BLaER1 treated with 17β-estradiol and CSF1 and Interleukin-3, amounts not matched to agents 10 nM and 100 nM (cell line): ENCODE data around the gene SPOCK2.

Source experiments
- H3K27ac ChIP-seq, 11 experiments: shearing (Covaris generic); formaldehyde crosslinking; 2 replicates each; pipeline ENCODE4 v1.8.1; 2022
- H3K27me3 ChIP-seq, 11 experiments: shearing (Covaris generic); formaldehyde crosslinking; 2 replicates each; pipeline ENCODE4 v1.8.1; 2022
- H3K36me3 ChIP-seq, 11 experiments: shearing (Covaris generic); formaldehyde crosslinking; 2 replicates each; pipeline ENCODE4 v1.8.1; 2022
- H3K4me1 ChIP-seq, 10 experiments: shearing (Covaris generic); formaldehyde crosslinking; 2 replicates each; pipeline ENCODE4 v1.8.1; 2022
- H3K4me2 ChIP-seq, 11 experiments: shearing (Covaris generic); formaldehyde crosslinking; 2 replicates each; pipeline ENCODE4 v1.8.1; 2022
- H3K4me3 ChIP-seq, 10 experiments: shearing (Covaris generic); formaldehyde crosslinking; 2 replicates each; pipeline ENCODE4 v1.8.1; 2022
- H3K9ac ChIP-seq, 11 experiments: shearing (Covaris generic); formaldehyde crosslinking; 2 replicates each; pipeline ENCODE4 v1.8.1; 2022
- H3K9me3 ChIP-seq, 11 experiments: shearing (Covaris generic); formaldehyde crosslinking; replicated peaks in 1 of 11; 2 replicates each; pipeline ENCODE4 v1.8.1; 2022
- H4K20me1 ChIP-seq, 11 experiments: shearing (Covaris generic); formaldehyde crosslinking; 2 replicates each; pipeline ENCODE4 v1.8.1; 2022
- Cebpa-rat ChIP-seq, 11 experiments: shearing (Covaris generic); IDR thresholded peaks; 2 replicates each; pipeline ENCODE4 v1.8.1; 2022

Gene SPOCK2

DNA sequence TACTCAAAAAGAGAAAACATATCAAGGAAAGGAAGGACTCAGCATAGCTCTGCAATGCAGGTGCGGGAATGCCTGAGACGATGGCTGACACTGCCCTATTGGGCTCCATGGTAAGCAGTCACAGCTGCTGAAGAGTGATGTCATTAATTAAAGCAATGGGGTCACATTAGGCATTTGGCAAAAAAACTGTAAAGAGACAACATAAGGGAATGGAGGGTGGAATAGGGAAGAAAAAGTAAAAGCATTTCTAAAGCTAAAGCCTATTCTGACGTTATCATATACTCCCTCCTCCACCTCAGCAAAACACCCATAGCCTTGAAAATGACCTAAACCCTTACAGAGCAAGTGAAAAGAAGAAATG lies 38.5 kb upstream of the SPOCK2 start:
- no peak overlapping the region for H3K4me3 ChIP-seq
- no peaks in the 10 kb centered on the region for H3K9me3 ChIP-seq
- peaks cover under 1 to 8% (median 1%) of the 10 kb centered on the region in 10 experiments; a peak in 13 of 20 replicates for H3K4me1 ChIP-seq
- peaks cover 4 to 50% (median 24%) of the 10 kb centered on the region in 11 experiments; a peak in 18 of 22 replicates for H3K36me3 ChIP-seq
- H3K4me2 ChIP-seq: no peak overlapping the region
- H4K20me1 ChIP-seq: no peaks in the 10 kb centered on the region
- no peak overlapping the region for H3K9ac ChIP-seq
- H3K27me3 ChIP-seq: no peaks in the 10 kb centered on the region
- TF ChIP-seq Cebpa-rat (IDR thresholded peaks at IDR 0.05): no peak
- H3K27ac ChIP-seq: no peak overlapping the region

DNA sequence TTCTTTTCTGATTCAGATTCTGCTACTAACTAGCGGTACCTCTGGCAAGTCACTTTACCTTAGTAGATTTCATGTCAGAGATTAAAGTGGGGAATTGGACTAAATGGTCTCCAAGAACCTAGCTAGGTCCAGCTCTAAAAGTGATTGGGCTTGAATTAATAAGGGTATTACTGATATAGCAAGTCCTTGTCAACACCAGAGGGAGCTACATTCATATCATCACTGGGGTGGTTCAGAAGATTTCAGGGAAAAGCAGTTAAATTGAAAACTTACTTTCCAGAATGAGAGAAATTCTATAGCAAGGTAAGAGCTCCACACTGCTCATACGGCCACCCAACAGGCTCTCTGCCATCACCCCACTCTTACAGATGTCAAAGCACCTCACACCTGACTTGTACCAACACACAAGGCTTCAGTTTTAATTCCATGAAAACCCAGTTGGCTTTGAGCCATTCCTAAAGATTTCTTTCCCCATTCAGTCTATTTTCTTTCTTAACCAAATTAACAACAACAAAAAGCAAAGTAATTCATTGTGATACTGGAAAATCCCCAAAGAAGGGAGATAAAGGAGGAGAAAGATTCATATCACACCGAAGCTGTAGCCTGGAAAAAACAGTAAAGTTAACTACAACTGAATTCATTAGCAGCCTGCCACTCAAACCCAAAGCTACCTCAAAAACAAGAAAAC lies 38.0 kb upstream of the SPOCK2 start:
- TF ChIP-seq Cebpa-rat (IDR thresholded peaks at IDR 0.05): no peak
- peaks cover 0 to 8% (median 0%) of the 10 kb centered on the region in 10 experiments; a peak in 4 of 20 replicates for H3K4me1 ChIP-seq
- no peak overlapping the region for H3K9ac ChIP-seq

DNA sequence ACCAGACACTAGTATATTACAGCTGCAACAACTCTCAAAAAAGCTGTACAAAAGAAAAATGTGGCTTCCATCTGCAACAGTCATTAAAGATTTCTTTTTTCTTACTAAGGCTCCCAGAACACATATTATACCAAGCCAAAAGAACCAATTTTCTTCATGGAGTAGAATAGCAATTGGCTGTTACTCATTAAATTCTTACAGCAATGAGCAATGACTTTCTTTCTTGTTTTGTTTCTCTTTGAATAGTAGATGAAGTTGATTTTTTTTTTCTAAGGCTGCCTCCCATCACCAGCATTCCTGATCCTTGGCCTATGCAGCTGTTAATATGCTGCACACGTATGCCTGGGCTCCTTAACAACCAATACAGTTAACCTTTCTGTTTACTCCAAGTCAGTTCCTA lies 36.6 kb upstream of the SPOCK2 start:
- peaks cover 0 to 8% (median 0%) of the 10 kb centered on the region in 10 experiments; a peak in 4 of 20 replicates for H3K4me1 ChIP-seq
- no peaks in the 10 kb centered on the region for H3K27me3 ChIP-seq

More for the DNA sequence above, 38.0 kb upstream of the SPOCK2 start:
- no peaks in the 10 kb centered on the region for H4K20me1 ChIP-seq
- no peaks in the 10 kb centered on the region for H3K9me3 ChIP-seq
- no peak overlapping the region for H3K27ac ChIP-seq
- H3K4me2 ChIP-seq: no peak overlapping the region
- H3K36me3 ChIP-seq: peaks cover 6 to 56% (median 25%) of the 10 kb centered on the region in 11 experiments; a peak in 18 of 22 replicates
- no peak overlapping the region for H3K4me3 ChIP-seq
- H3K27me3 ChIP-seq: no peaks in the 10 kb centered on the region

DNA sequence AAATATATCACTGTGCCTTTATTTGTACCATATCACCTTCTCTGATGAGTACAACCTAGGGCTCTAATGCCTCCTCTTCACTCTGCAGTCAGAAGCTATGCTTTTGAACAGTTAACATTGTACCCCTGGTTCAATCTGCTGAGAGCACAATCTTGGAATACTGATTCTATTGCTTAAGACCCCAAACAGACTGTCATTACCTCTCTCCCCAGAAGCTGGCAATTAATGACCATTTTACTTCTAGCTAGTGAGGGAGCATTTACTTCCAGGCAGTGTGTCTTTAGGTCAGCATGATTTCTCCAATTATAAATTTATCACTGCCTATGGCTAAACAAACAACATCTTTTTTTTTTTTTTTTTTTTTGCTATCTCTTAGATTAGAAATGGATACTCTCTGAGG lies 36.0 kb upstream of the SPOCK2 start:
- no peak for TF ChIP-seq Cebpa-rat (IDR thresholded peaks at IDR 0.05)
- Histone ChIP-seq H3K4me1 (peaks cover 0 to 8% (median 0%) of the 10 kb centered on the region in 10 experiments; a peak in 4 of 20 replicates), H3K4me2 (no peak overlapping the region), H3K9me3 (no peaks in the 10 kb centered on the region), H3K27me3 (no peaks in the 10 kb centered on the region), H4K20me1 (no peaks in the 10 kb centered on the region), H3K27ac (no peak overlapping the region), H3K4me3 (no peak overlapping the region), H3K36me3 (peaks cover 8 to 58% (median 27%) of the 10 kb centered on the region in 11 experiments; a peak in 19 of 22 replicates), H3K9ac (no peak overlapping the region)

More for the DNA sequence above, 36.6 kb upstream of the SPOCK2 start:
- Histone ChIP-seq H3K4me2 (no peak overlapping the region), H3K27ac (no peak overlapping the region), H3K9ac (no peak overlapping the region), H4K20me1 (no peaks in the 10 kb centered on the region), H3K9me3 (no peaks in the 10 kb centered on the region), H3K4me3 (no peak overlapping the region), H3K36me3 (peaks cover 8 to 58% (median 28%) of the 10 kb centered on the region in 11 experiments; a peak in 18 of 22 replicates)
- TF ChIP-seq Cebpa-rat (IDR thresholded peaks at IDR 0.05): no peak

DNA sequence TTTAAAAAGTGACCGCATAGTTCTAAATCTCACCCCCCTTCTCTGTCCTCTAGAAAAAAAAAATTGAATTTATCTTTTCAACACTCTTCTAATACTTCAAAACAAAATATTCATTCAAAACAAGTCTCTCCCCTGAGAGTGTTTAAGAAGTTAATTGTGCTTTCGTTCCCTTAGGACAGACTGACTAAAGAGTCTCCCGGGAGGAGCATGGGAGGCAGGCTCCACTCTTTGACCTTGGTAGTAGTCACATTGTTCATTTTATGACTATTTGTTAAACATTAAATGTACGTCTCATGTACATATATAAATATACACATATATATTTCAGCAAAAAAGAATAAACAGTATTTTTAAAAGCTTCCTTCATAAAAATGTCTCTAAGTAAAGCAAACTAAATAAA lies 35.3 kb upstream of the SPOCK2 start:
- Histone ChIP-seq H3K27ac (no peak overlapping the region), H3K4me1 (peaks cover 0 to 8% (median 0%) of the 10 kb centered on the region in 10 experiments; a peak in 4 of 20 replicates), H3K27me3 (no peaks in the 10 kb centered on the region), H3K9me3 (no peaks in the 10 kb centered on the region), H3K4me3 (no peak overlapping the region), H4K20me1 (no peaks in the 10 kb centered on the region), H3K4me2 (no peak overlapping the region), H3K9ac (no peak overlapping the region), H3K36me3 (peaks cover 8 to 61% (median 29%) of the 10 kb centered on the region in 11 experiments; a peak in 20 of 22 replicates)
- TF ChIP-seq Cebpa-rat (IDR thresholded peaks at IDR 0.05): no peak

DNA sequence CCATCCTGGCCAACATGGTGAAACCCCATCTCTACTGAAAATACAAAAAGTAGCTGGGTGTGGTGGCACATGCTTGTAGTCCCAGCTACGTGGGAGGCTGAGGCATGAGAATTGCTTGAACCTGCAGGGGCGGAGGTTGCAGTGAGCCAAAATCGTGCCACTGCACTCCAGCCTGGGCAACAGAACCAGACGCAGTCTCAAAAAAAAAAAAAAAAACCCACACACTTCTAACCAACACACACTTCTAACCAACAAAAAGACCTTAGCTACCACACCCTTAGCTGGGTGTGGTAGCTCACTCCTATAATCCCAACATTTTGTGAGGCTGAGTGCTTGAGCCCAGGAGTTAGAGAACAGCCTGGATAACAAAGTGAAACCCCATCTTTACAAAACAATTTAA lies 33.9 kb upstream of the SPOCK2 start:
- no peaks in the 10 kb centered on the region for H4K20me1 ChIP-seq
- no peak overlapping the region for H3K4me2 ChIP-seq
- H3K27ac ChIP-seq: no peak overlapping the region
- no peak overlapping the region for H3K9ac ChIP-seq
- TF ChIP-seq Cebpa-rat (IDR thresholded peaks at IDR 0.05): no peak
- H3K4me1 ChIP-seq: peaks cover 0 to 8% (median 0%) of the 10 kb centered on the region in 10 experiments; a peak in 4 of 20 replicates
- no peak overlapping the region for H3K4me3 ChIP-seq
- peaks cover 2 to 8% (median 4%) of the 10 kb centered on the region in 11 experiments; a peak in 21 of 22 replicates for H3K9me3 ChIP-seq
- H3K27me3 ChIP-seq: no peaks in the 10 kb centered on the region
- H3K36me3 ChIP-seq: peaks cover 21 to 62% (median 35%) of the 10 kb centered on the region in 11 experiments

DNA sequence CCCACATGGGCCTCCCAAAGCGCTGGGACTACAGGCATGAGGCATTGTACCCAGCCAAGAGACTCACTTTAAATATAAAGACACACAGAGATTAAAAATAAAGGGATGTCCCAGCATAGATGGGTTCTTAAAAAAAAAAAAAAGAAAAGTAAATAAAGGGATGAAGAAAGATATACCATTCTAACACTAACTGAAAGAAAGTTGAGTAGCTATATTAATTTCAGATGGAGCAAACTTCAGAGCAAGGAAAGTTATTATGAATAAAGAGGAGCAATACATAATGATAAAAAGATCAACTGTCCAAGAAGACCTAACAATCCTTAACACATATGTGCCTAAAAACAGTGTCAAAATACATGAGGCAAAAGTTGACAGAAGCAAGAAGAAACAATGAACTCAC lies 33.0 kb upstream of the SPOCK2 start:
- no peak for TF ChIP-seq Cebpa-rat (IDR thresholded peaks at IDR 0.05)
- peaks cover 10 to 16% (median 13%) of the 10 kb centered on the region in 11 experiments for H3K9me3 ChIP-seq
- H3K4me3 ChIP-seq: no peak overlapping the region
- H3K27me3 ChIP-seq: no peaks in the 10 kb centered on the region
- peaks cover 0 to 8% (median 0%) of the 10 kb centered on the region in 10 experiments; a peak in 4 of 20 replicates for H3K4me1 ChIP-seq
- no peak overlapping the region for H3K9ac ChIP-seq
- peaks cover 27 to 62% (median 43%) of the 10 kb centered on the region in 11 experiments for H3K36me3 ChIP-seq
- H4K20me1 ChIP-seq: no peaks in the 10 kb centered on the region
- H3K27ac ChIP-seq: no peak overlapping the region
- H3K4me2 ChIP-seq: no peak overlapping the region

DNA sequence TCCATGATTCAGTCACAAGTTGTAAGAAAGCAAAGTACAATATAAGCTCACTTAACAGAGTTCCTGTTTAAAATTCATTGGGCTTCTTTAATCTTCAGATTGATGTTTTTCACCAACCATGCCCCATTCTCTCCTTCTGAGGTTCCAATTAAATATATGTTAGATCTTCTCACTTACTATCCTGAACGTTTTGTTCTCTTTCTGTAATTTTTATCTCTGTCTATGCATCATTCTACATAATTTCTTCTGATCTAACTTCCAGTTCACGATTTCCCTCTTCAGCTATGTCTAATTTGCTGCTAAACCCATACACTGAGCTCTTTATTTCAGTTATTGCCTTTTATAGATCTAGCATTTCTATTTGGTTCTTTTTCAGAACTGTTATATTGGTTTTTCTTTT lies 28.0 kb upstream of the SPOCK2 start:
- Histone ChIP-seq H4K20me1 (no peaks in the 10 kb centered on the region), H3K27ac (no peak overlapping the region), H3K9ac (no peak overlapping the region), H3K9me3 (peaks cover 15 to 22% (median 17%) of the 10 kb centered on the region in 11 experiments), H3K36me3 (peaks cover 30 to 86% (median 52%) of the 10 kb centered on the region in 11 experiments), H3K4me3 (no peak overlapping the region), H3K27me3 (no peaks in the 10 kb centered on the region), H3K4me2 (no peak overlapping the region), H3K4me1 (no peaks in the 10 kb centered on the region)
- TF ChIP-seq Cebpa-rat (IDR thresholded peaks at IDR 0.05): no peak

DNA sequence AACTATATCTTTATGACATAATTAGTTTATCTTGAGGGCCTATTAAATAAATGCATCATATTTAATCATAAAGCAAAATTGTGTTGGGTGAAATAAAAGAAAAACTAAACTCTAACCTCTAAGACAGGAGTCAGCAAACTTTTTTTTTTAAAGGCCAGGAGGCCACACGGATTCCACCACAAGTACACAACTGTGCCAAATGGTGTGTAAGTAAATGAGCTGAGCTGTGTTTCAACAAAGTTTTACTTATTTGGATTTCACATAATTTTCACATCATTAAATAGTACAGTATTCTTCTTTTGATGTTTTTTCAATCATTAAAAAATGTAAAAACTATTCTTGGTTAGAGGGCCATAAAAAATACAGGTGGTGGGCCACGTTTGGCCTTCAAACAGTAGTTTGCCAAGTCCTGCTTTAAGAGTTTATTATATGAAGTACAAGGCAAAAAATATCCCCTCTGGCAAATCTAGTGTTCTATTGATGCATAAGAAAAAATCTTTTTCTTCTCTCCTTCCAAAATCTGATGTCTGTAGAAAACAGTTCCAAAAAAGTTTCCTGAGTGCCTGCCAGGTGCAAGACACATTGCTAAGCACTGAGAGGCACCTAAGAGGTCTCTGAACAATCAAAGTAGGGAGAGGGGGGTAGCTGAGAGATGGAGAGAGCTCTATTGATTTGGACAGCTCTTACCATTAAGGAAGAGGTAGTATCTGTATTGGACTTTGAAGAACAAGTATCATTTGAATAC lies 26.5 kb upstream of the SPOCK2 start:
- TF ChIP-seq Cebpa-rat (IDR thresholded peaks at IDR 0.05): no peak
- no peaks in the 10 kb centered on the region for H3K27me3 ChIP-seq
- H4K20me1 ChIP-seq: no peaks in the 10 kb centered on the region
- no peak overlapping the region for H3K27ac ChIP-seq
- peaks cover 30 to 79% (median 54%) of the 10 kb centered on the region in 11 experiments for H3K36me3 ChIP-seq
- H3K4me3 ChIP-seq: no peak overlapping the region
- H3K4me1 ChIP-seq: peaks cover 0 to 3% (median under 1%) of the 10 kb centered on the region in 10 experiments; a peak in 7 of 20 replicates
- H3K4me2 ChIP-seq: no peak overlapping the region
- peaks cover 15 to 22% (median 17%) of the 10 kb centered on the region in 11 experiments for H3K9me3 ChIP-seq
- H3K9ac ChIP-seq: no peak overlapping the region
